Islet of Langerhans (tissue), 1 donor: ENCODE results near the gene ICA1.
A peak's percentile ranks its signal among the peaks of the same experiment; 100 is the strongest.

Experiments used
- FAIRE-seq: peaks from one replicate; lab custom pipeline; 2011; peaks lifted over from hg19 to GRCh38; lab: Jason Lieb, UNC

The ICA1 gene

DNA sequence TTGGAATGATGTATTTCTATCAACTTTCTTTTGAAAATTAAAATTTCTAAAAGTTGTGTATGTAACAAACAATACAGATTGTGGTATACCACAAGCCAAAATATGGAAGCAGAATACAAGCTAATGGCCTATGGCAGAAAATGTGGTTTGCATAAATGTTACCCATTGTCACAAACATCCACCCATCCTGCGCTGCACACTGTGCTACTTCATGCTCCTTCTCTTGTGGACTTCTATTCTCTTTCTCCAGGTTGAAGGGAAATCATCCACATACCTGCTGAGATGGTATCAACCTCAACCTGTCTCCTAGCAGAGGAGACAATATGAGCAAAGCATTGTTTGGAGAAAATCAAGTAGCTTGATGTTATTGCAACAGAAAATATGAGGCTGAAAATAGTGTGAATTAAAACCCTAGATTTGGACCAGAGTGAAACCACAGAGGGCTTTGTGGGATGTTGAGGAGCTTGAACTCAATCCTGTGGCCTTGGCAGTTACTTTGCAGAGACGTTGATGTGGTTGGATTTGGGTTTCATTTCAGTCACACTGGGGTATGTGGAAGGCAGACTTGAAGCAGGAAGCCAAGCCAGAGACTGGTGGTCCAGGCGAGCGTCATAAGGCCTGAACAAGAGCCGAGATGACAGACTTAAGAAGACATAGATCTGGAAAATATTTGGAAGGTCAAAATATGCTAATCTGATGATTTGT lies 63.8 kb downstream of the ICA1 start:
- no peak for FAIRE-seq

DNA sequence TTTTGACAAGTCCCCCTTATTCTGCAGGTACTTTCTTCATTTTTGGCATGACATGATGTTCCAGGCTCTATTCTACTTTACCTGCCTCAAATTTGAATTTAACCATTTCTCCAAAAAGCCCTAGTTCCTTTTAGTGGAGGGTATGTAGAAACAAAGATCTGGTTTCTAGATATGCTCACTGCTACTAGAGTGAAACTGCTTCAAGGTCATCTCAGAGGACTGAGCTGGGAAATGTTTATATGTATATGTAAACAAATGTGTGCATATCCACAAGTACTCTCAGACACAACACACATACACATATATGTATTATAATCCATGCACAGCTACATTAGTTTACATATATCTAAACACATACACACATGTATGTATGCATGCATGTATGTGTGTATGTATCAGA lies 69.1 kb downstream of the ICA1 start:
- FAIRE-seq: no peak

DNA sequence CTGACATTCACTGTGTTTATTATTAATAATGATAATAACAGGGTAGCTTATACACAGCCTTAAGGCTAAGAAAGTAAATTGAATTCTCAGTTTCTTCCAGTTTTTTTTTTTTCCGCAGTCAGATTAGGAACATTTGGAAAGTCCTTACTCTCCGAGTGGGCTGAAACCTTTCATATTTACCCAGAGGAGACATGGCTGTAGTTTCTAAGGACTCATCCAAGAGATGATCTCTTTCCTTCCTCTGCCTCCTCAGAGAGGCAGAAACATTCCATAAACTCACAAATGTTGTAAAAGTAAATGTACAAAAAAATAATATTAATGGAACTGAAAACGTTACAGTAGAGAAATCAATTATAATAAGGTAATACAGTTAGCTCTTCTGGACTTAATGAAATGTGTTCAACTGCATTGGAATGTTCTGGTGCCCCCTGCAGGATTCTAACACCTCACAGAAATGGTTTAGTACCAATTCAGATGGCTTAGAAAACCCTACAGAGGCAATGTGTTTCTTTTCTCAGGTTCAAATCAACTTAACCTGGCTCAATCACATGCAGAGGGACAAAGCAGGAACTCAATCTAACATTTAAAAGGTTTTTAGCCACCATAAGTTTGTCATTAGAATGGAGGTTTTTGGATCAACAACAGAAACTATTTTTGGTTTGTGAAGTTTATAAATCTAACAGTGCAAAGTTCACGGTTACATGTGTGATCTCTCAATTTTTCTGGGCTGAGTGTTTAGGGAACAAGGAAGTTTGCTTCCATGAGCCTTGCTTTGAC lies 71.7 kb downstream of the ICA1 start:
- peak; percentile 72 for FAIRE-seq

DNA sequence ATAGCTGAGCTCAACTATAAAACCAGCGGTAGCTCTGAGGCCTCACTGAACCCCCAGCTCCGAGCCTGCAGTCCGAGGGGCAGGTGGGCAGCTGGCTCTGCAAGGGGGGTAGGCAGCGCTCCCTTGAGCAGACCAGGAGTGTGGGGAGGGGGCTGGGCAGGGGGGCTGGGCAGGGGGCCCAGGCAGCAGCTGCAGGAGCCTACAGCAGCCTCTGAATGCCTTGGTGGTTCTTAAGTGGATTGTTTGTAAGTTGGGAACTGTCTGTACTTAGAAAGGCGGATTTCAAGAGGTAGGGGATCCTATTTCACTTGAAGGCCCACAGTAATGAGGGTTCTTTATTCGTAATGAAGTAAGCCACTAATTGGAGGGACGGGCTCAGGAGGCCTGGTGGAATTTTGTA lies 72.3 kb downstream of the ICA1 start:
- no peak for FAIRE-seq

DNA sequence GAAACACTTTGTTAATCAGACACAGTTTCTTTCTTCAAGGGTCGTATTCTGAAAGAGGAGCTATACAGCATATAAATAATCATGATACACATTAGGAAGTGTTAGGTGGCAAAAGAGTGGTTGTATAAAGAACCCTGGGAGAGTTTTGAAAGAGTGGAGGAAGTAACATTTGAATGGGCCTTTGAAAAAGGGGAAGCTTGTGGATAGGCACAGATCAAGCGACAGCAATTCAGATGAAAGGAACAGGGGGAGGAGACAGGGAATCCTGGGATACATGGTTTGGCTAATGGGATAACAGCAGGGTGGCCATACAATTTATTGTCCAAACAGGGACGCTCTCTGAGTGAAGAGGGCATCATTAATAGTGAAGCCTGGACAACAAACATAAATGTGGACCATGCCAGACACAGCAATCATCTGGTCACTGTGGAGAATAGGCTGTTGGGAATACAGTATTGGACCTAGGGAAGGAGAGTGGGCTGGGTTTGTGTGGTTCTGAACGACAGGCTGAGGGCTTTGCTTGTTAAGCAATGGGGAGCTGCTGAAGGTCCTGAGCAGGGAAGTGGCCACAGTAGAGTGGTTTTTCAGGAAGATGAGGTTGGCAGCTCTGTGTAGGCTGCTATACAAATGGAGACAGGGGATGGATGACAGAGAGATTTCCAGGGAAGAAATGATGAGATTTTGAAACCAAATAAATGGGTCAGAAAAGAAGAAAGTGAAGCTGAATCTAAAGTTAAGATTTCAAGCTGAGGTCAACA lies 75.9 kb downstream of the ICA1 start:
- no peak for FAIRE-seq

DNA sequence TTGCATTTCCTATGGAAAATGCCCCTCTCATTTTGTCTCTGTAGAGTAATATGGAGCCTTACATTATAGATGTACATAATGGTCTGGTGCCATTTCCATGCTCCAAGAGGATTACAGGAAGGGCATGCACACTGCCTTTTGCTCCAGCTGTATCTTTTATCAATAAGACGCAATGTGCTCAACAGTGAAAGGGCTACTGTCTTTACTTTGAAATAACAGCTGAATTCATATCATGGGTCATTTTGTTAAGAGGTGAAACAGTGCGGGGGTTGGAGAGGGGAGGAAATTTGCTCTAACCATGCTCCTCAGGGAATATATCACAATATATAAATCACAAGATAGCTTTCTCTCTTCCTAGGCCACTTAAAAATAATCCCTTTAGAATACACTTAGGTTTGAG lies 77.7 kb downstream of the ICA1 start:
- FAIRE-seq: no peak

DNA sequence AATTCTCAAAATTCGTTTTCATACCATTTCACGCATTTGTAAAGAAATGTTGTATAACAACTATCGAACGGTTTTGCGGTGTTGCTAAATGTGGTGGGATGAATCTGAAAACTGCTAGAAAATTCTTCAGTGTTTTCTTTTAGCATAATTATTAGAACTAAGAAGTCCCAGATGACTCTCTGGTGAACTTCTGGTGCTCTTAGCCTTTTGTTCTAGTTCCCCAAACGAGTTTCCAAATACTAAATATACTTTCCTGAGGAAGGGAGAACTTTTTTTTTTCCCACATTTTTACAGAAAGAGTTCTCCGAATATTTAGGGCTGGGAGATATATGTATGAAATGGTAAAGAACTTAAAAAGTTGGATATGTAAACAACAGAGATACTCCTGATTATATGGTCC lies 82.5 kb downstream of the ICA1 start:
- FAIRE-seq: no peak

DNA sequence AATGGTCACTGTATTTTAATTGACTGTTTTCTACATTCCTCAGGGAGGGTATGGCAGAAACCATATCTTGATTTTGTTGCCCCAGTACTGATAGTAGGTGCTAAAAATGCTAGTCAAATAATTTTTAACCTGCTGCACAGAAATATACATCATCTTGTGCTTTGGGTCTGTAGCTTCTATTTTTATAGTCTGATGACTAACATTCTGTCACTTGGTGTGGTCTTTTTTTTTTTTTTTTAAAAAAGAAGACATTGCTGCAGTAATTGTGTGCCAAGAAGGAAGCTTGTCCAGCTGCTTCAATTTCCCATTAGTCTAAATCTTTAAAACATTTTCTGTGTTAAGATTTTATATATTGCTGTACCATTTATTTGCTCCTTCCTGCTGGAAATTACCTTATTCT lies 83.6 kb downstream of the ICA1 start:
- FAIRE-seq: no peak

DNA sequence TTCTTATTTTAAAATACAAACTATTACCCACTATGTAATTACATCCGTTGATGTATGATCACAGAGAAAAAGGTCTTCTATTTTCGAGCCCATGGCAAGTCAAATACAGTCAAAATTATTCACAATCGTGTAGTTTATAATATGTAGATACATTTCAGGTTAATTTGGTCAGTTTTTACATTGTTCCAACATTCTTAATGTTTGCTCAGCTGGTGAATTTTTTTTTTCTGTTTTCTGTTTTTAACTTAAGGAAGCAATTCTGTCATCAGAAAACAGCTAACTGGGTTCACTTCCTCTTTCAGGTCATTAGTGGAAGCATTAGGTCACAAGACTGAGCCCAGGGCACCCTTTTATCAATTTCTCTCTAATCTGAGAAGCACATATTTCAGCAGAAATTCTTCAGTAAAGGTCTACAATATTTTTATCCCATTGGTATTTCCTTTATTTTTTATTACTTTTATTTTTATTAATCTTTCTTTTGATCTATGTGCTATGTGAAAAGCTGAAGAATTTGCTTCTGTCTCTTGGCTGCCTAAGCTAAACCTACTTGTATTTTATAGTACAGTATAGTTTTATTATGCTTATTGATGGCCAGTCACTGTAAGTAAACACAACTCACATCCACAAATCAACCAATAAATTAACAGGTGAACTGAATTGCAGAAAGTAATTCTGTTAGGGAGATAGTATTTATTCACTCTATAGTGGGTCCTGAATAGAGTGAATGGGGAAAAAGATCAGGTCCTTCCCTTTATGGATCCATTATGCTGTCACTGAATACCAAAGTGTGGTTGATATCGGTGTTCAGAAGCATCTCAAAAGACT lies 84.6 kb downstream of the ICA1 start:
- FAIRE-seq: peak; percentile 81

DNA sequence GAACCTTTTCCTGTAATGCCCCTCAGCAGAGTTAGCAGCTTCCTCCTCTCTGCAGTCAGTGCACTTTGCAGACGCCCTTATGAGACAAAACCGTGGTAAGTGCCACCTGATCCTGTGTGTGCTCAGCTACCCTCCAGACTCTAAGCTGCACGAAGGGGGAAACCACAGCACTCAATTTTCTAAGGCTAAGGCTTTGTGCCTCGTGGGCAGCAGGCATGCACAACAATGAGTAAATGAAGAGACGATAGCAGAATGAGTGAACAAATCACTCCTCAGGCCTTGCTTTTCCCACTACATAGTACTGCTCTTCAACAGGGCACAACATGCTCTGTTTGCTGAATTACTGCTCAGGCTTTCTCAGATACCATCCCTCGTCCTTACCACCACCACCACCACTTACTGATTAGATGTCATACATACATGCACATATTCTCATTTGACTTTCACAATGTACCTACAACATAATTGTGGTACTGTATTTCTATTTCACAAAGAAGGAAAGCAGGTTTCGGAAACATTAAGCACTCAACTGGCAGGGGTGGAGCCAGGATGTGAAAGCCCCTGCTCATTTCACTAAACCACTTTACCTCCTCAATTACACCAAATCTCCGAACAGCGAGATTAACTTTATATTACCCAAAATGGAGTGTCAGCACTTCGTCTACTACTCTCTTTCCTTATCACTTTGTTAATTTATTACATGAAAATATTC lies 85.4 kb downstream of the ICA1 start:
- FAIRE-seq: no peak

DNA sequence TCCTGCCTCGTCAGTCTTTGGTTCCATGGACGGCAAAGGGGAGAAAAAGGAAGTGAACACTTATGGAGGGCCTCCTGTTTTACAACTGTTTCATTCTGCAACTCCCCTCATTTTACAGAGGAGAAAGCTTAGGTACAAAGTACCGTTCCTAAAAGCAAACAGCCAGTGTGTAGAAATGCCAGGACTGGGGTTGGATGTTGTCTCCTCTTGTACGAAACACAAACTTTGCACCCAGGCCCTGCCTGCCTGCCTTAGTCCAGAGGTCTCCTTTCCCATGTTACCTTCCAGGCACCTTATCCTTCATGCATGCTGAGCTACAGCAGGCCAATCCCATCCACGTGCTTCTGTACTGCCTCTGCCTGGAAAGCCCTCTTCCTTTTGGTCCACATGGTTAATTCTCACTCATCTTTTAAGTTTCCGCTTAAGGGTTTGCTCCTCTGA lies 86.0 kb downstream of the ICA1 start:
- FAIRE-seq: no peak

DNA sequence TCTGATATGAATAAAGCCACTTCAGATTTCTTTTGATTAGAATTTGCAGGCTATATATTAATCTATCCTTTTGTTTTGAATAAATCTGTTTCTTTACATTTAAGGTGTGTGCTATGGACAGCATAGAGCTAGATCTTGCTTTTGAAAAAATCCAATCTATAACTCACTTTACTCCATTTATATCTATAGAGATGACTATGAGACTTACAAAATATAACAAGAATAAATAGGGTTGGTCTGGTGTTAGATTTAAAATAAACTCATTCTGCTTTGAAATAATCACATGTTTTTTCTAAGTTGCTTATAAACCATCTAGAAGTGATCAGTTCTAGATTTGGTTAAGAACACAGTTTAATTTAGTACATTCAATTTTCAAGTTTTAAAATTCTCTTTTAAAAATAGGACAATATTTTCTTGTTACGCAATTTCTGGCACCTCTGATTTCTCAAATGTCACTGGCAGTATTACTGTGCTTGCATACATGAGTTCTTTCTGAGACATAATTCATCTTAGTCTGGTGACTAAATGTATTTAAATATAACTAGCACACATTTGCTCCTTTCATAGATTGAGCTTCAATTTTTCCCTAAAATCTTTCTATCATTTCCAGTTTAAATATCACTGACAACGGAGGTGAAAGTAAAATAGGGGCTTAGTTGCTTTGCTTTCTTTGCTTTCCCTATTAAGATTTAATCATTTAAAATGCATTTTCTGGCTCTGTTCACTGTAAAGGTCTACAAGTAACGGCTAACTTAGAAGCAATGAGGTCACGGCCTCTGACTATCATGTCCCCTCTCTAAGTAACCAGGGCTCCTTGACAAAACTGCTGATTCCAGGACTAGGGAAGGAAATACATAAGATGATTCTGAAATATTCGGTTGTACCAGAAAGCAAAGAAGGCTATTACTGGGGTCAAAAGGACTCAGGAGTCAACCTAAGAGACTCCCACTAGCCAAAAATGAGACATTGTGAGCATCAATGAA lies 89.3 kb downstream of the ICA1 start:
- peak; percentile 95 for FAIRE-seq

DNA sequence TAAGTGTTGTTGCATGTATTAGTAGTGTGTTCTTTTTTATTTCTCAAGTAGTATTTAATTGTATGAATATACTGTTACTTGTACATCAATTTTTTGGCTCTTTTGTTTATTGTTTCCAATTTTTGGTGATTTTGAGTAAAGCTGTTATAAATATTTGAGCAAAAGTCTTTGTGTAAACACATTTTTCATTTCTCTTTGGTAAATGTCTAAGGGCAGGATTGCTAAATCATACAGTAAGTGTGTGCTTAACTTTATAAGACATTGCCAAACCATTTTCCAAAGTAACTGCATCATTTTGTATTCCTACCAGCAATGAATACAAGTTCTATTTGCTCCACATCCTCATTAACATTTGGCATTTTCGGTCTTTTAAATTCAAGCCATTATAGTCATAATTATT lies 92.8 kb downstream of the ICA1 start:
- FAIRE-seq: no peak

DNA sequence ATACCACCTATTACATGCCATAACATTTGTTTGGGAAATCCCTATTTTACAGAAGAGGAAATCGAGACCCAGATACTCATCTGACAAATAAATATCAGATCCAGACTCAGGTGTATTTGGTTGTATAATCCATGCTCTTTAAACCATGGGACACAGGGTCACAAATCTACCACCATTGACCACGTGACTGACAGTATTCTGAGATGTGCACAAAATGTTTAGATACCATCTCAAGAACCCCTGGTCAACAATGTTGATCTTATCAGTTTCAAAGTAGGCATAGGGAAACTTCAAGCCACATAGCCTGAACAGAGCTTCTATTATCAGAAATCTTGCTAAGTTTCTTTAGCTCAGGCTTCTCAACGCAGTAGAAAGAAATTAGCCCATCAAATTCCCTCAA lies 93.6 kb downstream of the ICA1 start:
- FAIRE-seq: no peak

DNA sequence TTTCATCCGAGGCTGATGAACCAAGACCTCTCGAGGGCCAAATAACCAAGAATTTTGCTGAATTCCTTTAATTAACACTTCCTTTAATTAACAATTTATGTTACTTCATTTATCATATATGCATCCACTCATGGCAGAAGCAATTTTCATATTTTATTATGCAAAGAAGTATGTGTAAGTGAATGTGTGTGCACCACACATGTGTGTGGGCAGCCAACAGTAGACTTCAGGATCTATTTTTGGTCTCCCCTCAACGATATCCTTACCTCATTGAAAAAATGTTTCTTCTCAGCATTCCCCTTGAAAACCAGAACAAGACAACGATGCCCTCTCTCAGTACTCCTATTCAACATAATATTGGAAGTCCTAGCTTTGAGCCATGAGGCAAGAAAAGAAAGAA lies 96.8 kb downstream of the ICA1 start:
- no peak for FAIRE-seq

DNA sequence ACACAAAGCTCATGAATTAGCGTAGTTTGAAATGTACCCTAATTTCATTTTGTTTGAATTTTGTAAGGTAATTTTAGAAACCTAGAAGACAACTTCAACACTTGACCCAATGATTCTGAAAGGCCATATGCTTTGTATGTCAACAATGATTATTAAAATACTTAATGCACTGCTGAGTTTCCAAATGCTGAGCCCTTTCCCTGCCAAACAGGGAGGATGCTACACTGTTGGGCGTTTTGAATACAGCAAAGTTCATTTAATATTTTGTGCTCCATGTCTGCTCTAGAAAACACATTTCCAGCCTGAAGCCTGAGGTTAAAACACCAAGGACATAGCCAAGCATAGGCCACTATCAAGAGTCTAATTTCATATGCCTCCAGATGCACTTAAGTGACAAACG lies 99.8 kb downstream of the ICA1 start:
- no peak for FAIRE-seq

DNA sequence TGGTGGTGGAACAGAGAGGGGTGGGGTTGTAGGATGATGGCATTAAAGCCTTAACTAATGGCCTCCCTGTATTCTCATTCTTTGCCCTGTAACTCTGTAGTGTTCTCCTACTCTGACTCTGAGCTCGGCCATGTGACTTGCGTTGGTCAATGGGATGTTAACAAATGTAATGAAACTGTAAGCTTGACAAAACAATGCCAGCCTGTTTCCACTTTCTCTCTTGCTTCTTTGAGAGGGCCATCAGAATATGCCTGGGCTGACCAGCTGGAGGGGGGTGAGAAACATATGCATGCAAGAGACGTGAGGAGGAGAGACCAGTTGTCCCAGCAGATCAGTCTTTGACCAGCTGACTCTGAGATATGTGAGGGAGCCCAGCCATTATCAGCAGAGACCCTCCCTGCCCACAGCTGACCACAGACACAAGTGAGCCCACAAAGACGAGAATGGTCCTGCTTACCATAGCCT lies 100.6 kb downstream of the ICA1 start:
- no peak for FAIRE-seq

DNA sequence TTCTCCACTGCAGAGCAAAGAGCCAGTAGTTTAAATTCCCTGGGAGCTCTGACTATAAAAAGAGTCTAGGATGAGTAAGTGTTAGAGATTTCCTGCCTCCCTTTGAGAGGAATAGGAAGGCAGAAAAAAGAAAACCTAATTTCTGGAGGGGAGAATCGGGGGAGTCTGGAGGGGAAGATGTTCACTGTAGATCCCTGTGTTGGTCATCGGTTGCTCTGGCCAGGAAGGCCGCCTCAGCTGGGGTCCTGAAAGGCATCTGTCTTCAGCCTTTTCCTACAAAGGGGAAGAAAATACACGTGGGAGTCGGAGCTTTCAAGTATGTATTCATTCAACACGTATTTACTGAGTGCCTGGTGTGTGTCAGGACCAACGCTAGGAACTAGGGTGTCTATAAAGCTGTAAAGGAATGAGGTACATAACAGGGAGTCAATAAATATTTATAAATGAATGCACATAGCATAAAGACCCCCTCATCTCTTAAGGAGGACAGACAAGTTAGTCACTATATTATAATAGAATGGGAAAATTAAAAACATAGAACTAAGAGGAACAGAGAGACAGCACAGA lies 101.1 kb downstream of the ICA1 start:
- FAIRE-seq: no peak

DNA sequence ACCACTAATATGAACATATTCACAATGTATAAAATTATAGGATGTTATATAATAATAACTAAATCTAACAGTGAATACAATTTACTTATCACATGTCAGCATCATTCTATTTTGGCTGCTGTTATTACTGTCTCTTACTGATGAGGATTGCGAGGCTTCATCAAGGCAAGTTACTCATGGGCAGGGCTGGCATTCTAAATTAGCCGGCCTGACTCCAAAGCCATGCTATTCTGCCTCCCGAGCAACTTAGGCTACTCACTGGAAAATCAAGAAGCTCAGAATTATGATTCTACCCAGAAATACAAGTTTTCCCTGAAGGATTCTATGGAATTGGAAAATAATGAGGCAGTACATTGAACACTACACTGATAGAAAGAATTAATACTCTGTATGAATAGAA lies 101.7 kb downstream of the ICA1 start:
- no peak for FAIRE-seq

DNA sequence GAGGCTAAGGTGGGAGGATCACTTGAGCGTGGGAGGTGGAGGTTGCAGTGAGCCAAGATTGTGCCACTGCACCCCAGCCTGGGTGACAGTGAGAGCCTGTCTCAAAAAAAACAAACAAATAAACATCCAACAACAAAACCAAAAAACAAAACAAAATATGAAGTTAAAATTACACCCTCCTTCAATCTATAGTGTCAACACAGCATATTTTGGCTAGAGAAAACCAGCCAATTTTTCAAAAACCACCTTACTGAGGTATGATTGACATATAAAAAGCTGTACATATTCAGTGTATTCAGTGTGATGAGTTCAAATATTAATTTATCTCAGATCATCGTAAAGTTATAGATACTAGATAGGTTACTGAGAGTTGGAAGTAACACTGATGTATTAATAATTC lies 102.4 kb downstream of the ICA1 start:
- no peak for FAIRE-seq
